Bronchial epithelial cell (primary cell): ENCODE results near the gene HPS3. TPM values are rescaled to one million over a fixed set of nuclear protein-coding genes. Genes with fewer than 3 reads are reported as not detected.

Experiments
- DNase-seq: peaks from one replicate; pipeline ENCODE4 v3.0.0-alpha.2; 2010; ENCODE audit warnings: low read depth
- FAIRE-seq: peaks from 2 replicates; lab custom pipeline; 2011; peaks lifted over from hg19 to GRCh38; lab: Jason Lieb, UNC
- H3K27me3 ChIP-seq: 2 replicates; pipeline ENCODE4 v1.5.1; 2011; ENCODE audit warnings: low read length; ENCODE audit not compliant: control insufficient read depth, insufficient read depth
- H3K36me3 ChIP-seq: 2 replicates; pipeline ENCODE4 v1.5.1; 2011; ENCODE audit warnings: low read length; ENCODE audit not compliant: control insufficient read depth, insufficient read depth
- H3K4me3 ChIP-seq: 2 replicates; pipeline ENCODE4 v1.5.1; 2011; ENCODE audit warnings: mild to moderate bottlenecking, low read depth, low read length, control low read depth
- total RNA-seq: library from RNA; depleted of rRNA; stranded (reverse); fragments of >200 nt; gene quantifications from 2 replicates; pipeline ENCODE4 v1.2.1, GENCODE V29; 2014
- TF ChIP-seq, protein P1 (sequence below): IDR thresholded peaks from 2 replicates; pipeline ENCODE4 v1.5.1; 2011; ENCODE audit warnings: mild to moderate bottlenecking, moderate library complexity, low read length, control low read depth, inconsistent platforms; ENCODE audit not compliant: insufficient read depth, severe bottlenecking

The HPS3 gene
- total RNA-seq, 1 donor from 2014 or later: 8.2 TPM

DNA sequence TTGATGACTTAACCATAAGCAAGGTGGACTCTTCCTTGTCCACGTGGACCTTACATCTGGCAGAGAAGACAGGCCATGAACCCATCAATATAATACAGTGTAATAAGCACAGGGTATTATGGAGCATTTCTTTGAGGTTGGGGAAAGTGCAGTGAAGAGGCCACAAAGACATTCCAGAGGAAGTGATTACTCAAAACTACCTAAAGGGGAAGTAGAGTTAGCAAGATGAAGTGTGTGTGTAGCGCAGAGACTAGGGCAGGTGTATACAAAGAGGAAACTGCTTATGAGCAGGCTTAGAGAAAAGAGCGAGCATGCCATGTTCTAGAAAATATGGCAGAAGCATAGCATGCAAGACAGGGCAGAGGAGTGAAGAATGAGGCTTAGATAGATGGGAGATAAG lies 74.3 kb downstream of the HPS3 start:
- H3K36me3 ChIP-seq: no peaks in the 10 kb centered on the region
- TF ChIP-seq, protein P1, sequence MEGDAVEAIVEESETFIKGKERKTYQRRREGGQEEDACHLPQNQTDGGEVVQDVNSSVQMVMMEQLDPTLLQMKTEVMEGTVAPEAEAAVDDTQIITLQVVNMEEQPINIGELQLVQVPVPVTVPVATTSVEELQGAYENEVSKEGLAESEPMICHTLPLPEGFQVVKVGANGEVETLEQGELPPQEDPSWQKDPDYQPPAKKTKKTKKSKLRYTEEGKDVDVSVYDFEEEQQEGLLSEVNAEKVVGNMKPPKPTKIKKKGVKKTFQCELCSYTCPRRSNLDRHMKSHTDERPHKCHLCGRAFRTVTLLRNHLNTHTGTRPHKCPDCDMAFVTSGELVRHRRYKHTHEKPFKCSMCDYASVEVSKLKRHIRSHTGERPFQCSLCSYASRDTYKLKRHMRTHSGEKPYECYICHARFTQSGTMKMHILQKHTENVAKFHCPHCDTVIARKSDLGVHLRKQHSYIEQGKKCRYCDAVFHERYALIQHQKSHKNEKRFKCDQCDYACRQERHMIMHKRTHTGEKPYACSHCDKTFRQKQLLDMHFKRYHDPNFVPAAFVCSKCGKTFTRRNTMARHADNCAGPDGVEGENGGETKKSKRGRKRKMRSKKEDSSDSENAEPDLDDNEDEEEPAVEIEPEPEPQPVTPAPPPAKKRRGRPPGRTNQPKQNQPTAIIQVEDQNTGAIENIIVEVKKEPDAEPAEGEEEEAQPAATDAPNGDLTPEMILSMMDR: no peak
- FAIRE-seq (no peak), DNase-seq (no peak)
- no peaks in the 10 kb centered on the region for H3K27me3 ChIP-seq
- H3K4me3 ChIP-seq: no peak overlapping the region

- TF ChIP-seq, protein P1: no peak
- H3K4me3 ChIP-seq: no peak overlapping the region
- H3K36me3 ChIP-seq: no peaks in the 10 kb centered on the region
- FAIRE-seq: no peak
- no peaks in the 10 kb centered on the region for H3K27me3 ChIP-seq
- no peak for DNase-seq
Observed at GRCh38 chr3:149204390-149204991, 75.1 kb downstream of the HPS3 start.

DNA sequence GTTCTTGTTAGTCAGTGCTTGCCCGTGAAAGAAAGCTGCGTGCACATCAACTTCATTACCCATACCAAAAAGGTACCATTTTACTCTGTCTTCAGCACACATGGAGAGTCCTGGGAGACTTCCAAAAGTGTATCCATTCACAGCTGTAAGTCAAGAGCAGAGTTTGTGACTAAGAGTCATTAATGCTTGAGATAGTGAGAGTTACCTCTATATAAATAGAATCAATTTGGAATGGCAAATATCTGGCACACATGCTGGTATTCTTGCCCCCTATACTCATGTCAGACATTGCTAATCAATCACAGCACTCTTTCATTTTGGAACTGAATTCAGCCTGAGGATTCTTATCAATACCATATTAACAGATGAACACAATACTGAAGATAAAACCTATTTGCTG lies 78.0 kb downstream of the HPS3 start:
- TF ChIP-seq, protein P1: no peak
- no peaks in the 10 kb centered on the region for H3K36me3 ChIP-seq
- no peak for FAIRE-seq
- H3K27me3 ChIP-seq: no peaks in the 10 kb centered on the region
- DNase-seq: no peak
- H3K4me3 ChIP-seq: no peak overlapping the region

- H3K4me3 ChIP-seq: no peak overlapping the region
- H3K36me3 ChIP-seq: no peaks in the 10 kb centered on the region
- TF ChIP-seq, protein P1: no peak
- no peaks in the 10 kb centered on the region for H3K27me3 ChIP-seq
- FAIRE-seq (no peak), DNase-seq (no peak)
Observed at GRCh38 chr3:149209431-149209830, 80.0 kb downstream of the HPS3 start.

DNA sequence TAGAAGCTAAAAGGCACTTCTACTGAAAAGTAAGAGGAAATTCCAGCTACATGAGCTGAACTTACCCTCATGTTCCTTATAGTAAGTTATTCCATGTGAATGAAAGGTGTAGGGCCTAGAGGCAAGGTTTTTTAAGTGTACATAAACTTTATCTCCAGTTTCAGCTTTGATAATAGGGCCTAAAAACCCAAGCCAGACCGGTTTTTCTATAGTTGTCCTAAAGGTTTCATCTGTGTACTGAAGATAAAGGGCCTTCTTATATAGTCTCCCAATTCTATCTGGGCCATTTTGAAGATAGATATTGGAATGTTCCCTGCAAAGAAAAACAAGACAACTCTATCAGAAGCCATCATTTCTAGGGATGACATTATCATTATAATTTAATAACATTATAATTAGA lies 82.9 kb downstream of the HPS3 start:
- no peak for DNase-seq
- Histone ChIP-seq H3K36me3 (no peaks in the 10 kb centered on the region), H3K27me3 (no peaks in the 10 kb centered on the region), H3K4me3 (no peak overlapping the region)
- TF ChIP-seq, protein P1: no peak
- no peak for FAIRE-seq

DNA sequence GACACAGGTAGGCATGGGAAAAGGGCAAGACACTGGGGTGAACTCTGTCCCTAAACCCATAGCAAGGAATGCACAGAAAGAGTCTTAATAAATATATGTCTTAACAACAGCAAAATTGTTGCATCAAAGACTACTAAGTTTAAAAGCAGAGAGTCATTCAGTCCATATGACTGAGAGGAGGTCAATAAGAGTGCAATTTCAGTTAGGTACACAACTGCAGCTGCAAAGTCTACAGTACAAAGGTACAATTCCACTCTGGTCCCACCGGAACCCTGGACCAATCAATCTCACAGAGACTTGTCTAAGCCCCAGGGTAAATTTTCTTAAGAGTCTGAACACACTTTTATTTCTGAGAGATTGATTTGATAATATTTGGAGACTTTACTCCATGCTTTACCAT lies 85.3 kb downstream of the HPS3 start:
- Histone ChIP-seq H3K27me3 (no peaks in the 10 kb centered on the region), H3K36me3 (no peaks in the 10 kb centered on the region), H3K4me3 (no peak overlapping the region)
- no peak for DNase-seq
- no peak for FAIRE-seq
- TF ChIP-seq, protein P1: no peak
